A549 (cell line): ENCODE data around the gene ZC3H10. TPM values are rescaled to one million over a fixed set of nuclear protein-coding genes. Genes with fewer than 3 reads are reported as not detected.

ENCODE experiments used
- ATAC-seq, 2 experiments: fragments of 200-7000 bp in 1 of 2; fragments of >200 bp in 1 of 2; cut with Nextera tagmentation in 1 of 2; cut with Tn5 transposase in 1 of 2; 3 replicates each; pipeline versions ENCODE4 v1.8.0 to v1.9.1; 2018 to 2020; ENCODE audit warnings: mild to moderate bottlenecking in 1 of 2, moderate library complexity in 1 of 2
- CTCF ChIA-PET: fragments of 300-600 bp; sonication (Branson Sonifier 250); formaldehyde crosslinking; extraction: SDS; loops from one replicate; lab custom pipeline; 2021; ENCODE audit warnings: antibody characterized with exemption, inconsistent platforms; lab: Yijun Ruan, JAX
- POLR2A ChIA-PET: fragments of 350-600 bp; formaldehyde crosslinking; extraction: SDS; loops from one replicate; lab custom pipeline; 2021; ENCODE audit warnings: antibody characterized with exemption, inconsistent platforms; lab: Yijun Ruan, JAX
- DNase-seq, 2 experiments: peaks; one replicate each; pipeline versions ENCODE4 v3.0.0 to v3.0.0-alpha.2; 2011 to 2016; ENCODE audit warnings: low read depth in 1 of 2, low spot score in 1 of 2
- FAIRE-seq: peaks from 2 replicates; lab custom pipeline; 2011; peaks lifted over from hg19 to GRCh38; lab: Jason Lieb, UNC
- H3K27ac ChIP-seq, 2 experiments: fragments of >200 bp; sonication (Bioruptor Twin); formaldehyde crosslinking; 3 replicates each; pipeline ENCODE4 v1.5.1; 2016 to 2017
- H3K4me1 ChIP-seq: fragments of >200 bp; sonication (Bioruptor Twin); formaldehyde crosslinking; 3 replicates; pipeline ENCODE4 v1.6.1; 2016
- H3K4me2 ChIP-seq: fragments of >200 bp; sonication (Bioruptor Twin); formaldehyde crosslinking; 3 replicates; pipeline ENCODE4 v1.6.1; 2016
- H3K4me3 ChIP-seq: fragments of >200 bp; sonication (Bioruptor Twin); formaldehyde crosslinking; 3 replicates; pipeline ENCODE4 v1.5.1; 2016
- H3K9me3 ChIP-seq: fragments of >200 bp; sonication (Bioruptor Twin); formaldehyde crosslinking; 3 replicates; pipeline ENCODE4 v1.6.1; 2016
- CTCF ChIP-seq: fragments of >200 bp; sonication (Bioruptor Twin); formaldehyde crosslinking; IDR thresholded peaks from 3 replicates; pipeline ENCODE4 v1.5.1; 2016
- E2F6 ChIP-seq: IDR thresholded peaks from 2 replicates; pipeline ENCODE4 v1.6.1; 2012; ENCODE audit warnings: low read depth, borderline replicate concordance
- EHMT2 ChIP-seq: fragments of 200-600 bp; sonication (generic); IDR thresholded peaks from 2 replicates; pipeline ENCODE4 v1.6.1; 2016; ENCODE audit warnings: antibody characterized with exemption, low read depth, mild to moderate bottlenecking, moderate library complexity
- ELK1 ChIP-seq: fragments of 150-350 bp; IDR thresholded peaks from 2 replicates; pipeline ENCODE4 v1.6.1; 2014; ENCODE audit warnings: low read depth, mild to moderate bottlenecking, low read length
- EP300 ChIP-seq, 2 experiments: fragments of >200 bp; sonication (Bioruptor Twin); formaldehyde crosslinking; IDR thresholded peaks; 2 replicates in 1 of 2; 3 replicates in 1 of 2; pipeline ENCODE4 v1.6.1; 2016 to 2017
- ESRRA ChIP-seq: fragments of 150-350 bp; IDR thresholded peaks from 2 replicates; pipeline ENCODE4 v1.6.1; 2014; ENCODE audit warnings: mild to moderate bottlenecking, low read length, borderline replicate concordance
- FOSL2 ChIP-seq, 2 experiments: fragments of 450-650 bp in 1 of 2; fragments of >200 bp in 1 of 2; sonication (Bioruptor Twin) in 1 of 2; formaldehyde crosslinking; IDR thresholded peaks; 2 replicates each; pipeline versions ENCODE4 v1.5.0 to v1.6.1; 2016 to 2020; ENCODE audit warnings: mild to moderate bottlenecking in 1 of 2, moderate library complexity in 1 of 2
- FOXS1 ChIP-seq: fragments of 250-450 bp; sonication (Bioruptor Pico); IDR thresholded peaks from 2 replicates; pipeline ENCODE4 v1.5.0; 2020; ENCODE audit warnings: mild to moderate bottlenecking, moderate library complexity
- GATA3 ChIP-seq: IDR thresholded peaks from 2 replicates; pipeline ENCODE4 v1.6.1; 2012; ENCODE audit warnings: borderline replicate concordance
- HMGXB4 ChIP-seq: fragments of 250-450 bp; sonication (Bioruptor Pico); IDR thresholded peaks from 2 replicates; pipeline ENCODE4 v1.5.0; 2021; ENCODE audit warnings: mild to moderate bottlenecking, moderate library complexity, borderline replicate concordance
- HOXB13 ChIP-seq: fragments of 250-450 bp; sonication (Bioruptor Pico); IDR thresholded peaks from 2 replicates; pipeline ENCODE4 v1.5.0; 2020; ENCODE audit warnings: low read depth, mild to moderate bottlenecking, moderate library complexity
- JUN ChIP-seq, 2 experiments: fragments of >200 bp; sonication (Bioruptor Twin); formaldehyde crosslinking; IDR thresholded peaks; 2 replicates in 1 of 2; 3 replicates in 1 of 2; pipeline ENCODE4 v1.6.1; 2016 to 2017
- JUNB ChIP-seq: fragments of >200 bp; sonication (Bioruptor Twin); formaldehyde crosslinking; IDR thresholded peaks from 2 replicates; pipeline ENCODE4 v1.6.1; 2016
- MAX ChIP-seq: IDR thresholded peaks from 2 replicates; pipeline ENCODE4 v1.6.1; 2012
- MAZ ChIP-seq: fragments of 150-350 bp; IDR thresholded peaks from 2 replicates; pipeline ENCODE4 v1.6.1; 2014; ENCODE audit warnings: antibody characterized with exemption, low read depth, low read length, borderline replicate concordance
- MYC ChIP-seq: IDR thresholded peaks from 2 replicates; pipeline ENCODE4 v1.6.1; 2012; ENCODE audit warnings: mild to moderate bottlenecking, inconsistent platforms, low read length, improper control_type of control experiment, borderline replicate concordance
- NPAS2 ChIP-seq: fragments of 250-450 bp; sonication (Bioruptor Pico); IDR thresholded peaks from 2 replicates; pipeline ENCODE4 v1.8.0; 2022; ENCODE audit warnings: mild to moderate bottlenecking, moderate library complexity, borderline replicate concordance
- PHF8 ChIP-seq: fragments of 200-600 bp; sonication (generic); IDR thresholded peaks from 2 replicates; pipeline ENCODE4 v1.6.1; 2016; ENCODE audit warnings: low read depth, mild to moderate bottlenecking, antibody characterized with exemption, moderate library complexity, borderline replicate concordance
- POLR2A ChIP-seq: IDR thresholded peaks from 2 replicates; pipeline ENCODE4 v1.6.1; 2012; ENCODE audit warnings: mild to moderate bottlenecking, low read length
- RAD21 ChIP-seq, 2 experiments: fragments of >200 bp in 1 of 2; sonication (Bioruptor Twin) in 1 of 2; formaldehyde crosslinking in 1 of 2; IDR thresholded peaks in 1 of 2; conservative IDR thresholded peaks in 1 of 2; 2 replicates in 1 of 2; 3 replicates in 1 of 2; pipeline ENCODE4 v1.6.1; 2012 to 2018; ENCODE audit warnings: inconsistent platforms in 1 of 2
- RARB ChIP-seq: fragments of 250-450 bp; sonication (Bioruptor Pico); IDR thresholded peaks from 2 replicates; pipeline ENCODE4 v1.8.0; 2021; ENCODE audit warnings: mild to moderate bottlenecking, moderate library complexity
- RNF2 ChIP-seq: fragments of 200-600 bp; sonication (generic); IDR thresholded peaks from 2 replicates; pipeline ENCODE4 v1.6.1; 2016; ENCODE audit warnings: low read depth, mild to moderate bottlenecking, antibody characterized with exemption, moderate library complexity, borderline replicate concordance
- SMC3 ChIP-seq: fragments of >200 bp; sonication (Bioruptor Twin); formaldehyde crosslinking; IDR thresholded peaks from 3 replicates; pipeline ENCODE4 v1.6.1; 2018; ENCODE audit warnings: inconsistent platforms
- TFCP2L1 ChIP-seq: fragments of 250-450 bp; sonication (Bioruptor Pico); IDR thresholded peaks from 2 replicates; pipeline ENCODE4 v1.5.0; 2021; ENCODE audit warnings: mild to moderate bottlenecking
- ZNF302 ChIP-seq: fragments of 250-450 bp; sonication (Bioruptor Pico); IDR thresholded peaks from 2 replicates; pipeline ENCODE4 v1.9.0; 2021; ENCODE audit warnings: inconsistent platforms, mild to moderate bottlenecking, moderate library complexity
- ZSCAN20 ChIP-seq: fragments of 250-450 bp; sonication (Bioruptor Pico); IDR thresholded peaks from 2 replicates; pipeline ENCODE4 v1.8.0; 2022; ENCODE audit warnings: mild to moderate bottlenecking, moderate library complexity
- WGBS: methylation state at CpG from one replicate; pipeline ENCODE4 v1.1.6; 2017; ENCODE audit errors: missing lambda C conversion rate; 5-methylcytosine and 5-hydroxymethylcytosine counted together
- polyA plus RNA-seq, 4 experiments: library from polyadenylated mRNA; depleted of rRNA in 3 of 4; stranded (reverse); fragments of >200 nt; fragmentation: RNase III in 1 of 4; extraction: RNeasy Plus Mini Kit Qiagen cat#74134 plus additional on column Dnase treatment in 1 of 4; gene quantifications; 2 replicates in 3 of 4; 3 replicates in 1 of 4; pipeline ENCODE4 v1.2.3, GENCODE V29; 2011 to 2017

Gene ZC3H10
- polyA plus RNA-seq, 2 of the 4 experiments (the other 2 are of a cell fraction), result 2.1 to 3.2 TPM

GRCh38 chr12:56157201-56158028 is 39.3 kb downstream of the ZC3H10 start (continued):
- TF ChIP-seq JUNB (no peak), E2F6 (peak; percentile 84), PHF8 (no peak), POLR2A (peak; percentile 30), GATA3 (no peak), HMGXB4 (no peak), ESRRA (no peak), MAX (peak; percentile 45), RARB (CRISPR knock-in tag) (no peak), RAD21 (conservative IDR thresholded peaks at IDR 0.05 in 1 of 2, IDR thresholded peaks at IDR 0.05 in 1 of 2) (peak; percentile 12 to 22; a peak in 1 of 5 replicates), SMC3 (peak; percentile 29; the same call in 1 of the 3 replicates), ZSCAN20 (CRISPR knock-in tag) (no peak), CTCF (peak; percentile 56), TFCP2L1 (CRISPR knock-in tag) (no peak), RNF2 (no peak), EP300 (IDR thresholded peaks at IDR 0.05) (no peak), JUN (IDR thresholded peaks at IDR 0.05) (no peak), NPAS2 (CRISPR knock-in tag) (no peak), ZNF302 (no peak), FOSL2 (IDR thresholded peaks at IDR 0.05) (no peak), FOSL2 (CRISPR knock-in tag; IDR thresholded peaks at IDR 0.05) (no peak), MYC (0 out of 2 replicates have a peak, but pooled peaks have one; percentile 12)

GRCh38 chr12:56158029-56158925 is 40.2 kb downstream of the ZC3H10 start, which contains the start of gene MYL6:
MYL6 (plus strand) TSS chr12:56158359; CDS start chr12:56158402, 43 bp downstream.
- POLR2A ChIA-PET, result interaction anchor here (0.6 to 2.1 kb wide), 7 partner anchors 8 to 42 kb away, joined by 3 to 16 read pairs (median 7); partner anchors contain the start of genes ESYT1, RPL41, SMARCC2 and ZC3H10
- H3K27ac ChIP-seq, result peak within 1 kb of the TSS; percentile 90 to 97
- H3K4me1 ChIP-seq, result peaks cover 39% of the 10 kb centered on the region
- peak; percentile 23 for FAIRE-seq
- DNase-seq, result peak; percentile 98 to 99
- H3K9me3 ChIP-seq, result no peaks in the 10 kb centered on the region
- CTCF ChIA-PET, result interaction anchor here (0.5 to 10.2 kb wide), 7 partner anchors 9 to 40 kb away, joined by 3 to 98 read pairs (median 7); partner anchors contain the start of genes ESYT1, SMARCC2 and ZC3H10
- ATAC-seq, result peak; percentile 87 to 89
- H3K4me2 ChIP-seq, result peak within 1 kb of the TSS; percentile 94
- WGBS, result 2% methylated on average over 21 of the region's 30 CpGs
- H3K4me3 ChIP-seq, result peak within 1 kb of the TSS; percentile 74
- TF ChIP-seq ELK1 (no peak), CTCF (no peak), FOXS1 (CRISPR knock-in tag) (peak; percentile 55; the same call in 1 of the 2 replicates), EHMT2 (no peak), HOXB13 (CRISPR knock-in tag) (no peak), MYC (no peak), TFCP2L1 (CRISPR knock-in tag) (peak; percentile 58), MAZ (no peak)
